Thyroid gland (tissue), 4 donors: ENCODE data around the gene ADARB1.

Experiments used
- POLR2A ChIP-seq, 2 donors: fragments of 450-650 bp; IDR thresholded peaks; one replicate each; pipeline ENCODE4 v1.6.1; 2017; ENCODE audit warnings: antibody characterized with exemption in 2 of 2, mild to moderate bottlenecking in 2 of 2, moderate library complexity in 1 of 2
- TF ChIP-seq, protein P1 (sequence below), 6 experiments: fragments of 200-600 bp in 3 of 6; fragments of 450-650 bp in 3 of 6; sonication (generic) in 3 of 6; IDR thresholded peaks; one replicate each; pipeline ENCODE4 v1.5.1; 2016 to 2019; ENCODE audit warnings: antibody characterized with exemption in 6 of 6, mild to moderate bottlenecking in 2 of 6, inconsistent platforms in 1 of 6, moderate library complexity in 1 of 6

- TF ChIP-seq, protein P1, sequence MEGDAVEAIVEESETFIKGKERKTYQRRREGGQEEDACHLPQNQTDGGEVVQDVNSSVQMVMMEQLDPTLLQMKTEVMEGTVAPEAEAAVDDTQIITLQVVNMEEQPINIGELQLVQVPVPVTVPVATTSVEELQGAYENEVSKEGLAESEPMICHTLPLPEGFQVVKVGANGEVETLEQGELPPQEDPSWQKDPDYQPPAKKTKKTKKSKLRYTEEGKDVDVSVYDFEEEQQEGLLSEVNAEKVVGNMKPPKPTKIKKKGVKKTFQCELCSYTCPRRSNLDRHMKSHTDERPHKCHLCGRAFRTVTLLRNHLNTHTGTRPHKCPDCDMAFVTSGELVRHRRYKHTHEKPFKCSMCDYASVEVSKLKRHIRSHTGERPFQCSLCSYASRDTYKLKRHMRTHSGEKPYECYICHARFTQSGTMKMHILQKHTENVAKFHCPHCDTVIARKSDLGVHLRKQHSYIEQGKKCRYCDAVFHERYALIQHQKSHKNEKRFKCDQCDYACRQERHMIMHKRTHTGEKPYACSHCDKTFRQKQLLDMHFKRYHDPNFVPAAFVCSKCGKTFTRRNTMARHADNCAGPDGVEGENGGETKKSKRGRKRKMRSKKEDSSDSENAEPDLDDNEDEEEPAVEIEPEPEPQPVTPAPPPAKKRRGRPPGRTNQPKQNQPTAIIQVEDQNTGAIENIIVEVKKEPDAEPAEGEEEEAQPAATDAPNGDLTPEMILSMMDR (IDR thresholded peaks at IDR 0.05) = no peak
- TF ChIP-seq POLR2A (IDR thresholded peaks at IDR 0.05) = no peak
These were observed 58.6 kb downstream of the ADARB1 start for GRCh38 chr21:45132841-45133573.
